ENCODE measurements around the gene LIME1.

LIME1 gene

GRCh38 chr20:63735859-63736718 is at the start of gene LIME1:
LIME1 (plus strand) TSS chr20:63736664; CDS start chr20:63737550, 886 bp downstream.
- H3K9ac ChIP-seq = no peak within 1 kb of the TSS

GRCh38 chr20:63687419-63688178 is 48.9 kb upstream of the LIME1 start:
- Histone ChIP-seq H3K27me3 (ENCODE audit: control insufficient read depth, insufficient read depth, low read length) (no peaks in the 10 kb centered on the region), H3K4me2 (ENCODE audit: low read length) (no peak overlapping the region), H3K9ac (no peak overlapping the region), H3K79me2 (no peaks in the 10 kb centered on the region), H3K9me3 (ENCODE audit: control insufficient read depth, low read length) (no peaks in the 10 kb centered on the region), H3K4me3 (ENCODE audit: low read depth, low read length) (no peak overlapping the region), H2AFZ (no peak overlapping the region), H3K27ac (peak overlapping the region; percentile 78), H3K4me1 (no peaks in the 10 kb centered on the region), H3K36me3 (ENCODE audit: control insufficient read depth, insufficient read depth, low read length) (no peaks in the 10 kb centered on the region)
- TF ChIP-seq CTCF (IDR thresholded peaks at IDR 0.05) = no peak

More at GRCh38 chr20:63735859-63736718, at the start of gene LIME1:
- Histone ChIP-seq H3K4me2 (ENCODE audit: low read length) (no peak within 1 kb of the TSS), H3K36me3 (ENCODE audit: control insufficient read depth, insufficient read depth, low read length) (no peaks in the 10 kb centered on the region), H3K27ac (no peak within 1 kb of the TSS), H3K9me3 (ENCODE audit: control insufficient read depth, low read length) (no peaks in the 10 kb centered on the region), H2AFZ (no peak within 1 kb of the TSS), H3K79me2 (peaks cover 27% of the 10 kb centered on the region), H3K27me3 (ENCODE audit: control insufficient read depth, insufficient read depth, low read length) (no peaks in the 10 kb centered on the region), H3K4me3 (ENCODE audit: low read depth, low read length) (no peak within 1 kb of the TSS), H3K4me1 (peaks cover 3% of the 10 kb centered on the region)
- no peak for TF ChIP-seq CTCF (IDR thresholded peaks at IDR 0.05)

- no peaks in the 10 kb centered on the region for H3K36me3 ChIP-seq (ENCODE audit: control insufficient read depth, insufficient read depth, low read length)
- no peak overlapping the region for H3K9ac ChIP-seq
These were observed 48.0 kb upstream of the LIME1 start for GRCh38 chr20:63688228-63689045.

More at GRCh38 chr20:63688228-63689045, 48.0 kb upstream of the LIME1 start:
- H3K9me3 ChIP-seq (ENCODE audit: control insufficient read depth, low read length) = no peaks in the 10 kb centered on the region
- no peak overlapping the region for H2AFZ ChIP-seq
- H3K4me1 ChIP-seq = no peaks in the 10 kb centered on the region
- peak overlapping the region; percentile 78 for H3K27ac ChIP-seq
- H3K79me2 ChIP-seq = no peaks in the 10 kb centered on the region
- TF ChIP-seq CTCF (IDR thresholded peaks at IDR 0.05) = no peak
- no peak overlapping the region for H3K4me2 ChIP-seq (ENCODE audit: low read length)
- no peak overlapping the region for H3K4me3 ChIP-seq (ENCODE audit: low read depth, low read length)
- H3K27me3 ChIP-seq (ENCODE audit: control insufficient read depth, insufficient read depth, low read length) = no peaks in the 10 kb centered on the region

Measured in parathyroid adenoma (tissue), 2 donors.